ENCODE results near the gene CYP3A4. TPM values are rescaled to one million over a fixed set of nuclear protein-coding genes. Genes with fewer than 3 reads are reported as not detected.
A peak's percentile ranks its signal among the peaks of the same experiment; 100 is the strongest.

The CYP3A4 gene
- total and polyA plus RNA-seq, 9 of the 15 experiments (the other 6 are each of a cell fraction or from before 2014, with no cell fraction given): 0.07 to 0.08 TPM; not detected in 7

- TF ChIP-seq, protein P1, sequence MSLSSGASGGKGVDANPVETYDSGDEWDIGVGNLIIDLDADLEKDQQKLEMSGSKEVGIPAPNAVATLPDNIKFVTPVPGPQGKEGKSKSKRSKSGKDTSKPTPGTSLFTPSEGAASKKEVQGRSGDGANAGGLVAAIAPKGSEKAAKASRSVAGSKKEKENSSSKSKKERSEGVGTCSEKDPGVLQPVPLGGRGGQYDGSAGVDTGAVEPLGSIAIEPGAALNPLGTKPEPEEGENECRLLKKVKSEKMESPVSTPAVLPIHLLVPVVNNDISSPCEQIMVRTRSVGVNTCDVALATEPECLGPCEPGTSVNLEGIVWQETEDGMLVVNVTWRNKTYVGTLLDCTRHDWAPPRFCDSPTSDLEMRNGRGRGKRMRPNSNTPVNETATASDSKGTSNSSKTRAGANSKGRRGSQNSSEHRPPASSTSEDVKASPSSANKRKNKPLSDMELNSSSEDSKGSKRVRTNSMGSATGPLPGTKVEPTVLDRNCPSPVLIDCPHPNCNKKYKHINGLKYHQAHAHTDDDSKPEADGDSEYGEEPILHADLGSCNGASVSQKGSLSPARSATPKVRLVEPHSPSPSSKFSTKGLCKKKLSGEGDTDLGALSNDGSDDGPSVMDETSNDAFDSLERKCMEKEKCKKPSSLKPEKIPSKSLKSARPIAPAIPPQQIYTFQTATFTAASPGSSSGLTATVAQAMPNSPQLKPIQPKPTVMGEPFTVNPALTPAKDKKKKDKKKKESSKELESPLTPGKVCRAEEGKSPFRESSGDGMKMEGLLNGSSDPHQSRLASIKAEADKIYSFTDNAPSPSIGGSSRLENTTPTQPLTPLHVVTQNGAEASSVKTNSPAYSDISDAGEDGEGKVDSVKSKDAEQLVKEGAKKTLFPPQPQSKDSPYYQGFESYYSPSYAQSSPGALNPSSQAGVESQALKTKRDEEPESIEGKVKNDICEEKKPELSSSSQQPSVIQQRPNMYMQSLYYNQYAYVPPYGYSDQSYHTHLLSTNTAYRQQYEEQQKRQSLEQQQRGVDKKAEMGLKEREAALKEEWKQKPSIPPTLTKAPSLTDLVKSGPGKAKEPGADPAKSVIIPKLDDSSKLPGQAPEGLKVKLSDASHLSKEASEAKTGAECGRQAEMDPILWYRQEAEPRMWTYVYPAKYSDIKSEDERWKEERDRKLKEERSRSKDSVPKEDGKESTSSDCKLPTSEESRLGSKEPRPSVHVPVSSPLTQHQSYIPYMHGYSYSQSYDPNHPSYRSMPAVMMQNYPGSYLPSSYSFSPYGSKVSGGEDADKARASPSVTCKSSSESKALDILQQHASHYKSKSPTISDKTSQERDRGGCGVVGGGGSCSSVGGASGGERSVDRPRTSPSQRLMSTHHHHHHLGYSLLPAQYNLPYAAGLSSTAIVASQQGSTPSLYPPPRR (CRISPR knock-in tag; IDR thresholded peaks at IDR 0.05; ENCODE audit: borderline replicate concordance): no peak
- TF ChIP-seq GTF2F1 (IDR thresholded peaks at IDR 0.05; ENCODE audit: low read depth, low read length) (no peak), CSDE1 (IDR thresholded peaks at IDR 0.05) (no peak), ZNF24 (IDR thresholded peaks at IDR 0.05) (peak; percentile 84), TBP (optimal IDR thresholded peaks at IDR 0.05; ENCODE audit: low read depth, low read length) (no peak), ZNF507 (tag; conservative IDR thresholded peaks at IDR 0.05) (no peak), NCOA4 (IDR thresholded peaks at IDR 0.05; ENCODE audit: partially characterized antibody) (no peak), SMARCC2 (IDR thresholded peaks at IDR 0.05; ENCODE audit: low read depth) (peak; percentile 94), RREB1 (CRISPR knock-in tag; IDR thresholded peaks at IDR 0.05) (no peak), E2F8 (IDR thresholded peaks at IDR 0.05; ENCODE audit: low read depth, partially characterized antibody) (peak; percentile 32), ZNF75A (CRISPR knock-in tag; IDR thresholded peaks at IDR 0.05) (no peak), CREM (IDR thresholded peaks at IDR 0.05; ENCODE audit: low read depth) (peak; percentile 87), FOXP1 (CRISPR knock-in tag; IDR thresholded peaks at IDR 0.05) (no peak), ZBTB26 (CRISPR knock-in tag; IDR thresholded peaks at IDR 0.05) (no peak)
These were observed 49.4 kb upstream of the CYP3A4 start (continued) for GRCh38 chr7:99833289-99833877.

All from K562 (cell line).